Measurements from ENCODE around the gene CADM2. TPM values are rescaled to one million over a fixed set of nuclear protein-coding genes. Genes with fewer than 3 reads are reported as not detected.

Gene CADM2
- total RNA-seq, 1 donor from 2014 or later = not detected

- no peak for DNase-seq
Measured at GRCh38 chr3:84985795-84986194, 27.0 kb downstream of the CADM2 start.

DNA sequence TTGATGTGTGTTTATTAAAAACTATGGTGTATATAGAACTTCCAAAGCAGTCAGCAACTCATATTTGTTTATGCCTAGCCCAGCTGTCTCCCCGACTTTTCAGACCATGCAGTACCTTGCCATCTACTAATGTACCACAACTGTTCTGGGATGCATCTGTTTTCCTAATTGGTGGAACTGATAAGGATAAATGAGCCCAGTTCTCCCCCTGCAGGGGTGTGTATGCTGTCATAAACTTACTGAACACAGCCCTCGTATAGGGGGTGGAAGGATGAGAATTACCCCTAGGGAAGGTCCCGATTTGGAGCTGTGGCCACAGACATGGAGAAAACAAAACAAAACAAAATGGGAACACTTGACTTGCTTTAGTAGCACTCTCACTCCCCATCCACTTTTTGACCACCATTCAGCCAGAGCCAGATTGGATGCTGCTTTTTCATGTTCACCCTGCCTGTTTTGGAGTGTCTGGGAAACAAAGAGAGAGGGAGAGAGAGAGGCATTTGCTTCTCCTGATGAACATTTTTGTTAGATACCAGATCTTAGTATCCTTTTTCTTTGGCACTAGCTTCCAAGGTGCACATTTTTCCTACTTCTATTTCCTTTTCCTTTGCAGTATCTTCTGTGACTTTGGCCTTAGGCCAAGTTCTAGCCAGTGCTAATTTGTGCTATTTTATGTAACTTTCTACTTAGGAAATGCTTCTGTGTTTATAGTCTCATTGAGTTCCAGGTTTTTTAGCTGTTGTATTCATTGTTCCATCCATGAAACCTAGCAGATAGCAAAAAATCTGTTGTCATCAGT, 29.1 kb downstream of the CADM2 start:
- no peak for DNase-seq

- no peak for DNase-seq
Measured at GRCh38 chr3:84989102-84989501, 30.3 kb downstream of the CADM2 start.

DNA sequence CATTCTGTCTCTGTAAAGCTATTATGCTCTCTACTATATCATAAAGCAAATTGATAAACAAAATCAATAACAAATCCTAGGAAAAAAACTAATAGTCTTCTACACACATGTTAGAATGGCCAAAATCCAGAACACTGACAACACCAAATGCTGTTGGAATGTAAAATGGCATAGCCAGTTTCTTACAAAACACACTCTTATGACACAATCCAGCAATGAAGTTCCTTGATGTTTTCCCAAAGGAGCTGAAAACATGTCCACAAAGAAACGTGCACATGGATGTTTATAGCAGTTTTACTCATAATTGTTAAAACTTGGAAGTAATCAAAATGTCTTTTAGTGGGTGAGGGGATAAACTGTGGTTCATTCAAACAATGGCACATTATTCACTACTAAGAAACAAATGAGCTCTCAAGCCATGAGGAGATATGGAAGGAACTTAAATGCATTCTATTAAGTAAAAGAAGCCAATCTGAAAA, 32.7 kb downstream of the CADM2 start:
- DNase-seq = no peak

- DNase-seq = no peak
Measured at GRCh38 chr3:84993956-84994355, 35.2 kb downstream of the CADM2 start.

DNA sequence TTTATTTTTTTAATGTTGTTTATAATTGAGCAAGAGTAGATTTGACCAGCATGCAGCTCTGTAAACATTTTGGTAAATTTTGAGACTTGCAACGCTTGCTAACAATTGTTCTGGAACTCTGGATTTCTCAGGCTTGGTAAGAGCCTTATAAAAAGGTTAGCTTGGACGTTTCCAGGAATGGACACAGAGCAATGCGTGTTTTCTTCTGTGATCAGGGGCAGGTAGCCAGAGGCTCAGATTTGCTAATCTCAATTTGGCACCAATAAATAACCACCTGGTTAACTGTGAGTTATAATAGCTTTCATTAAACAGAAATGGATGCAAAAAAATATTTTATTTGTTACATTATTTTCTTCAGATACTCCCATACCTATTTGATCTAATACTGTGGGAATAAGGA, 39.8 kb downstream of the CADM2 start:
- DNase-seq = no peak

DNA sequence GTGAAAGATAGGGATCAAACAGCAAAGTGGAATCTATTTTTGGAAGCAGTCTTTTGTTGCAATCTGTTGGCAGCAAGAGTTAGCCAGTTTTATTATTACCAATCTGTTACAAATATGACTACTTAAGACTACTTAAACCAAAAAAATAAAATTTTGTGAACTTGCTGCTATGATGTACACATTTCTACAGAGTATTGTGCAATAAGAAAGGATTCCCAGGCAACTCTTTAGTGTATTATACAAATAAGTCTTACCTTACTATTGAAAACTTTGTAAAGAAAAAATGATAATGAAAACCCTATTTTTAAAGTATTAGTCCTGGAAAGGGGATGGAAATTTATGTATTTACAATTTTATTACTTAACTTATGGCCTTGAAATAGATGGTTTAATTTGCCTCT, 44.7 kb downstream of the CADM2 start:
- no peak for DNase-seq

GRCh38 chr3:85004147-85004546, 45.4 kb downstream of the CADM2 start:
- DNase-seq = no peak

GRCh38 chr3:85005946-85006345, 47.2 kb downstream of the CADM2 start:
- no peak for DNase-seq

GRCh38 chr3:85007195-85008094, 48.7 kb downstream of the CADM2 start:
- DNase-seq = no peak

DNA sequence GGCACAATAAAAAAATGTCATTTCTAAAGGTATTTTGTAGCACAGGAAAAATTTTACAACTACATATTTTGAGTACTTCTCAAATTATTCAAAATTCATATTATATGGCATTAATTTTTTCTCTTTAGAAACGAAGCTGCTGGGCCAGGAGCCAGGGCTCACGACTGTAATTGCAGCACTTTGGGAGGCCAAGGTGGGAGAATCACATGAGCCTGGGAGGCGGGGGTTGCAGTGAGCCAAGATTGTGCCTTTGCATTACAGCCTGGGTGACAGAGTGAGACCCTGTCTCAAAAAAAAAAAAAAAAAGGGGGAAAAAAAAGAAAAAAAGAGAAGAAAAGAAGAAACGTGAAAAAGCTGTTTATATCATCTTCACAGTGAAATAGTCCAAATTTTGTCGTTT, 62.0 kb downstream of the CADM2 start:
- no peak for DNase-seq

DNA sequence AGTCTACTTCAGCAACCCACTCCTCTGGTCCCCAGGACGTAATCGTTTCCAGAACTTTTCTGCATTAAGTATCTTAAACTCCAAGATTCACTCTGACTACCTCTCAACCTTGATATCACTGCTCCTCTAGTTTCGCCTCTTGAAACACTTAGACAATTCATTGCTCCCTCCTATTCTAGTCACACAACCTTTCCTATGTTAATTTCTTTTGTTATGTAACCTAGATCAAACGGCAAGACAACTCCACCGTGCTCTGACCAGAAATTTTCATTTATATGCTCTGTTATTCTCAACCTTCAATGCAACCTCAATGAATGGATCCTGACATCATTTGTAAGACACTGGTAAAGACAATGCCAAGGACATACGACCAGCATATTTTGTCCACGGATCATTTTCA, 71.3 kb downstream of the CADM2 start:
- no peak for DNase-seq

DNA sequence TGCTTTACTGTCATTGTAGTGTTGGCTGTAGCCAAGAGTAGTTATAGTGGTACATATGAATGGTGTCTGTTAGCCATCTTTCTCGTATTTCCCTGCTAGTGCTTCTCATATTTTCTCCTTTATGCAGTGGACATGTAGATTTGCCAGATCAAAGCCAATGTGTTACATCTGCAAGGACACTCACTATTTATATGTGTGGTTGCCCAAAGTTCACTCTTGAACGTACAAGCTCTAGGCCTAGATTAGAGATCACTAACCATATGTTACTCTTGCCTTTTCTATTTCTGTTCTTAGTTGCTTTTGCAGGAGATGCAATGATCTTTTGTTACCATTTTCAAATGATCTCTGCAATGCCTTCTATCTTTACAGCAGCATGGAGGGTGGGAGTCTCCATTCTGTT, 78.4 kb downstream of the CADM2 start:
- DNase-seq = no peak

- DNase-seq = no peak
Measured at GRCh38 chr3:85041001-85041400, 82.2 kb downstream of the CADM2 start.

DNA sequence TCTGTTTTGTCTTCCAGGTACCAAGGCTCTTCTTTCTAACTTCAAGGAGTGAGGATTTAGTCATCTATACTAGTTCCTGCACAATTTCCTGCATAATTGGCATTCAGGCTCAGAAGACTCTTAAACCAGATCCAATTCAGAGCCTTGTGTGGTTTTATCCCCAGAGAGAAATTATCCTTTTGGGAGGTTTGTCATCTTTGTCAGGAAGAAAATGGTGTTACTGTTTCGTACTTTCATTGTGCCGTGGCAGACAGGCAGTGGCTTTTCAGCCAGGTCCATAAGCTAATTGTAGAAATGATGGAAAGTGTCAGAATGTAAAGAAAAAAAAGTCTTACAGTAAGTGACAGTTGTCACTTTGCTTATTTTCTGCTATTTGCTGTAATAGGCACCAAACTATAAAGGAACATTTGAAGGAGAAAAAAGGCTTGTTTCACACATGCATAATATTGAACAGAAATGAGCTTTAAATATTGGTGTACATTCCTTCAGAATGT, 82.8 kb downstream of the CADM2 start:
- no peak for DNase-seq

DNA sequence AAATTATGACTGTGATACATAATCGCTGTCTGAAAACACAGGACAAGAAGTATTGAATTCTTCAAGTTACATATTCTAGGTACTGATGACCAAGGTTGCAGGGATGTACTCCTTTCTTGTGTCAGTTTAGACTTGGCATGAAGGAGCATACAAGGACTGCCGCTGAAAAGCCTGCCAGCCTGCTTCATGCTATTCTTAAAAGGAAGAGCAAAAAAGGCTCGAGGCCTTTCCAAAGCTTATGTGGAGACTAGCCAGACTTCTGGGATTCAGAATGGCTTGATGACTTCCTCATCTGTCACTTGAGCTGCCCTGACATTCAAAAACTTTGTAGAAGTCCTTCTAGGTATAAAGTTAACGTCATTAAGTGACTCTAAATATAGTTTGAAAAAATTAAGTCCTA, 92.0 kb downstream of the CADM2 start:
- DNase-seq = no peak

- no peak for DNase-seq
Measured at GRCh38 chr3:85051786-85052185, 93.0 kb downstream of the CADM2 start.

DNA sequence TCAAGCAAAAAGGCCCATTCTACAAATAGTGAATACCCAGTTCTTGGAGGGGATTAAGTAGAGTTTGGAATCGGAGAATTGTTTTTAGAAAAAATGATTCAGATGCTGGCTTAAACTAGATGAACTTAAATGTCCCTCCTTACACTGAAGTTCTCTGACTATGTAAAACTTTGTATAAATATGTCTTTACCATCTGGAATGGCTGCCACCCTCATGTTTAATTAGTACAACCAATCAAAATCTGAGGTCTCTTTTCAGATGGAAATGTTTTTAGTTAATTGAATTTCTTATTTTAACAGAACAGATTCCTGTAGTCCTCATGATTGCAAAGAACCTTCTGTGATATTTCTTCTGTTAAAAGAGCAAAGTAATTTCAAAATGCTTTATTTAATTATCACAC, 94.8 kb downstream of the CADM2 start:
- DNase-seq = no peak

DNA sequence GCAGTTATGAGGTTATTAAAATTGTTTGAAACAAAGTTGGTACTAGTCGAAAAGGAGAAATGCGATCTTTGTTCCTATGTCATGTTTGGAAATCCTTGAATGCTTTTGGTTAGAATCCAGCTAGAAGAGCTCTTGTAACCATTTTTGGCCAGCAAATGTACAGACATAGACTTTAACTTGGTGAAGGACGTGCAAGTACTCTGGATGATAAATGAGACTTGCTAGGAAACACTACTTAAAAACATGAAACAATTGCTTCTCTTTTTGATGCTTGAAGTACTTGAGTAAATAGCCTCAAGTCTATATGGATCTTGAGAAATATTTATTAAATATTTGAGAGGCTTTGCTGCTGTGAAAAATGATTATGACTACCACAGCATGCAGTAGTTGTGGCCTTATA, 95.8 kb downstream of the CADM2 start:
- no peak for DNase-seq

- no peak for DNase-seq
Measured at GRCh38 chr3:85068911-85069310, 110.1 kb downstream of the CADM2 start.

DNA sequence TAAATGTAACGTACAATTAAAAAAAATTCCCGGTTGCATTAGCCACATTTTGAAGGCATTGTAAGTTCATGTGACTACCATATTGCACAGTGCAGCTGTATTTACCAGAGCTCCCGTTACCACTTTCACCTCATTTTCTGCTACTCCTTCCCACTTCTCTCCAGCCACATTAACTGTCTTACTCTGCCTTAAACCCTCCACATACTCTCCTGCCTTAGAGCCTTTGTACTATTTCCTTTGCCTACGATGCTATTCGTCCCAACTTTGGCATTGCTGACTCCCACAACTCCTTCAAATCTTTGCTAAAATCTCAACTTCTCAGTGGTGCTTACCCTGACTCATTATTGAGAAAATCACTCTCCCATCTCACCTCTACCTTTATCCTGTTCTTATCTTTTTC, 115.2 kb downstream of the CADM2 start:
- DNase-seq = no peak

DNA sequence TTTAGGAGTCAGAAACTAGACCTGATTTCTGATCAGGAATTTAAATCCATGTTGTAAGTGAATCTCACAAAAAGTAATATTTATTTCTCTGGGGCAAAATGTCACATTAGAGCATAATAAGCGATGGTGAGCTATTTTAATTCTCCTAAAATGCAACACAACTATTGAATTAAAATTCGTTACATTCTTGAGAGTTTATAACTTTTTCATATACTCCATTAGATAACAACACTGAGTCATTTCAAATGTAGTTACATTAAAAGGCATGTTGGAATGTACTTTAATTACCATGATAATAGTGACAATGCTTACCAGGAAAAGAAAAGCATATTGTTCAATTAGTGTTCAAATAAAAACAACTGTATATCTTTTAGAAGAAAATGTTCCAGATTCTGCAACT, 116.9 kb downstream of the CADM2 start:
- no peak for DNase-seq

- no peak for DNase-seq
Measured at GRCh38 chr3:85077018-85077417, 118.2 kb downstream of the CADM2 start.
